ENCODE data around the gene SNX8. TPM values are rescaled to one million over a fixed set of nuclear protein-coding genes. Genes with fewer than 3 reads are reported as not detected.

The SNX8 gene
- total and polyA plus RNA-seq, 2 of the 13 experiments (the other 11 are each of a cell fraction or from before 2014, with no cell fraction given) = 20.6 to 45.2 TPM

GRCh38 chr7:2232766-2233520 is 81.3 kb downstream of the SNX8 start, which contains the start of gene MAD1L1 (continued):
- TF ChIP-seq CEBPZ (IDR thresholded peaks at IDR 0.05; ENCODE audit: low read length) (no peak), TCF7 (IDR thresholded peaks at IDR 0.05; ENCODE audit: low read depth) (no peak), ZFP62 (CRISPR knock-in tag; IDR thresholded peaks at IDR 0.05) (no peak), ZFP82 (CRISPR knock-in tag; IDR thresholded peaks at IDR 0.05; ENCODE audit: borderline replicate concordance) (no peak), ZNF646 (CRISPR knock-in tag; IDR thresholded peaks at IDR 0.05) (no peak), ZNF142 (CRISPR knock-in tag; IDR thresholded peaks at IDR 0.05) (no peak; the same call in 1 of the 2 replicates), FOXO1 (CRISPR knock-in tag; IDR thresholded peaks at IDR 0.05) (peak; percentile 39; the same call in 1 of the 2 replicates), ZNF713 (CRISPR knock-in tag; IDR thresholded peaks at IDR 0.05) (no peak), ZNF234 (CRISPR knock-in tag; conservative IDR thresholded peaks at IDR 0.05) (peak; percentile 90), ZSCAN20 (CRISPR knock-in tag; IDR thresholded peaks at IDR 0.05; ENCODE audit: borderline replicate concordance) (0 out of 2 replicates have a peak, but pooled peaks have one; percentile 77), ZNF292 (CRISPR knock-in tag; IDR thresholded peaks at IDR 0.05; ENCODE audit: borderline replicate concordance, low read depth) (0 out of 2 replicates have a peak, but pooled peaks have one; percentile 36), MAFG (CRISPR knock-in tag; IDR thresholded peaks at IDR 0.05) (no peak), ZNF354B (CRISPR knock-in tag; IDR thresholded peaks at IDR 0.05) (no peak)

Measured in HepG2 (cell line).